ENCODE measurements around the gene ISG20.
A peak's percentile ranks its signal among the peaks of the same experiment; 100 is the strongest.

The ISG20 gene

DNA sequence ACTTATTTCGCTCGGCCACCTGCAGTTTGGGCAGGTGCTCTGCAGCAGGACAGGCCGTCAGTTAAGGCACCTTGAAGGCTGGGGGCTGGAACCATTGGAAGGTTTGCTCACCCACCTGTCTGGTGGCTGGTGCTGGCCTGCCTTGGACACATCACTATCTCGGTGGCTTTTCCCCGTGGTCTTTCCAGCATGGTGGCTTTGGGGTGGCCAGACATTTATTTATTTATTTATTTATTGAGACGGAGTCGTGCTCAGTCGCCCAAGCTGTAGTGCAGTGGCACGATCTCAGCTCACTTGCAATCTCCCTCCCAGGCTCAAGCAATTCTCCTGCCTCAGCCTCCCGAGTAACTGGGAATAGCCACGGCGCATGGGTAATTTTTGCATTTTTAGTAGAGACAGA lies 11.7 kb downstream of the ISG20 start:
- no peaks in the 10 kb centered on the region for H3K9me3 Mint-ChIP-seq
- peaks cover 37% of the 10 kb centered on the region for H3K36me3 Mint-ChIP-seq (ENCODE audit: low read depth)
- no peak overlapping the region for H3K27ac Mint-ChIP-seq
- no peak overlapping the region for H3K4me3 Mint-ChIP-seq
- peaks cover 49% of the 10 kb centered on the region for H3K4me1 Mint-ChIP-seq (ENCODE audit: low read depth)
- no peaks in the 10 kb centered on the region for H3K27me3 Mint-ChIP-seq (ENCODE audit: low read depth)

DNA sequence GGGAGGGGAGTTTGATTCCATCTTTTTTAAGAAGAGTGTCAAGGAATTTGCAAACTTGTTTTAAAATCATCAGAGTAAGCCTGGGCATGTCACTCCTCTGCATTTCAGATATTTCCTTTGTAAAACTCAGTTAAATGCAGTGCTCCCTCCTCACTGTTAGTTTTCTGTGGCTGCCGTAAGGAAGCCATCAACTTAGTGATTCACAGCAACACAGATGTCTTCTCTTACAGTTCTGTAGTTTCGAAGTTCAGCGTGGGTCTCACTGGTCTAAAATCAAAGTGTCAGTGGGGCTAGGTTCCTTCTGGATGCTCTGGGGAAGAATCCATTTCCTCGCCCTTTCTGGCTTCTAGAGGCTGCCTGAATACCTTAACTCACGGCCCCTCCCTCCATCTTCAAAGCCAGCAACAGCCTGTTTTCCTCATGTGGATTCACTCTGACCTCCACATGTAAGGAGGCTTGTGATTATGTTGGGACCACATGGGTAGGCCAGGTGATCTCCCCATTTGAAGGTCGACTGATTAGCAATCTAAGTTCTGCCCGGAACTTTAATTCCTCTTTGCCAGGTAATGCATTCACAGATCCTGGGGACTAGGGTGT lies 12.4 kb downstream of the ISG20 start:
- H3K4me1 Mint-ChIP-seq (ENCODE audit: low read depth) = peaks cover 42% of the 10 kb centered on the region
- H3K36me3 Mint-ChIP-seq (ENCODE audit: low read depth) = peaks cover 30% of the 10 kb centered on the region
- H3K27me3 Mint-ChIP-seq (ENCODE audit: low read depth) = no peaks in the 10 kb centered on the region
- H3K27ac Mint-ChIP-seq = no peak overlapping the region
- H3K9me3 Mint-ChIP-seq = no peaks in the 10 kb centered on the region
- H3K4me3 Mint-ChIP-seq = no peak overlapping the region

DNA sequence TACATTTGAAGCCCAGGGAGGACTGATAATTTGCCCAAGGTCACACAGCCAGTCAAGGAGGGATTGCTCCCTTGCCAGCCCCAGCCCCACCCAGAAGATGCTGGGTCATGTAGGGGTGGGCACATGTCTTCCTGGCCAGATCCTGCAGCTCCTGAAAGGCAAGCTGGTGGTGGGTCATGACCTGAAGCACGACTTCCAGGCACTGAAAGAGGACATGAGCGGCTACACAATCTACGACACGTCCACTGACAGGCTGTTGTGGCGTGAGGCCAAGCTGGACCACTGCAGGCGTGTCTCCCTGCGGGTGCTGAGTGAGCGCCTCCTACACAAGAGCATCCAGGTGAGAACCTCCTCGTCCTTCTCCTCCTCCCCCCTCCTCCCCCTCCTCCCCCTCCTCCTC lies 13.2 kb downstream of the ISG20 start:
- peaks cover 40% of the 10 kb centered on the region for H3K4me1 Mint-ChIP-seq (ENCODE audit: low read depth)
- H3K27ac Mint-ChIP-seq = no peak overlapping the region
- no peak overlapping the region for H3K4me3 Mint-ChIP-seq

DNA sequence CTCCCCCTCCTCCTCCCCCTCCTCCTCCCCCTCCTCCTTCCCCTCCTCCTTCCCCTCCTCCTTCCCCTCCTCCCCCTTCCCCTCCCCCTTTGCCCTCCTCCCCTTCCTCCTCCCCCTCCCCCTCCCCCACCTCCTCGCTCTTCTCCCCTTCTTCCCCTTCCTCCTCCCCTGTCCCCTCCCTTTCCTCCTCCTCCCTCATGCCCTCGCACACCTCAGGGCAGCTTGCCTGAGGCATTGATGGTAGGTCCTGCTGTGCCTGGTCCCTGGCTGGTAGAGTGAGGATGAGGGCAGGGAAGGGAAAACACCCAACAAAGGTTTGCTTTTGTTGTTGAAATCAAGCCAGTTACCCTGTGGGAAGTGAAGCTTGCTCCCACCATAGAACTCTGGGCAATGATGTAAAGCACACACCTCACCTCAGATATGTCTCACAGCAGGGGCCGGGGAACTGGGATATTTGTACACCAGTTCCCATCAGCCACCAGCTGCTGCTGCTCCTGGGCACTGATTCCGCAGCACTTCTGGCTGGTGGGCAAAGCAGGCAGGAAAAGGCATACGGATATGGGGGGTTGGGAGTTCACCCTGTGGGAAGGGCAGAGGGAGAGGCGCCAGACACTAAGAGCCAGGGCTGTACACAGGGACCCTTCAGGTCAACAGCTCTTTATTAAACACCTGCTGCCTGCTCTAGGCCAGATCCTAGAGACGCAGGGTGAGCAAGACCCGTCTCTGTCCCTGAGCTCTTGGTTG lies 13.8 kb downstream of the ISG20 start:
- peaks cover 38% of the 10 kb centered on the region for H3K4me1 Mint-ChIP-seq (ENCODE audit: low read depth)
- no peak overlapping the region for H3K4me3 Mint-ChIP-seq
- no peak overlapping the region for H3K27ac Mint-ChIP-seq
- H3K9me3 Mint-ChIP-seq = no peaks in the 10 kb centered on the region
- H3K36me3 Mint-ChIP-seq (ENCODE audit: low read depth) = peaks cover 26% of the 10 kb centered on the region
- no peaks in the 10 kb centered on the region for H3K27me3 Mint-ChIP-seq (ENCODE audit: low read depth)

More for the DNA sequence above, 13.2 kb downstream of the ISG20 start:
- no peaks in the 10 kb centered on the region for H3K27me3 Mint-ChIP-seq (ENCODE audit: low read depth)
- peaks cover 27% of the 10 kb centered on the region for H3K36me3 Mint-ChIP-seq (ENCODE audit: low read depth)
- no peaks in the 10 kb centered on the region for H3K9me3 Mint-ChIP-seq

DNA sequence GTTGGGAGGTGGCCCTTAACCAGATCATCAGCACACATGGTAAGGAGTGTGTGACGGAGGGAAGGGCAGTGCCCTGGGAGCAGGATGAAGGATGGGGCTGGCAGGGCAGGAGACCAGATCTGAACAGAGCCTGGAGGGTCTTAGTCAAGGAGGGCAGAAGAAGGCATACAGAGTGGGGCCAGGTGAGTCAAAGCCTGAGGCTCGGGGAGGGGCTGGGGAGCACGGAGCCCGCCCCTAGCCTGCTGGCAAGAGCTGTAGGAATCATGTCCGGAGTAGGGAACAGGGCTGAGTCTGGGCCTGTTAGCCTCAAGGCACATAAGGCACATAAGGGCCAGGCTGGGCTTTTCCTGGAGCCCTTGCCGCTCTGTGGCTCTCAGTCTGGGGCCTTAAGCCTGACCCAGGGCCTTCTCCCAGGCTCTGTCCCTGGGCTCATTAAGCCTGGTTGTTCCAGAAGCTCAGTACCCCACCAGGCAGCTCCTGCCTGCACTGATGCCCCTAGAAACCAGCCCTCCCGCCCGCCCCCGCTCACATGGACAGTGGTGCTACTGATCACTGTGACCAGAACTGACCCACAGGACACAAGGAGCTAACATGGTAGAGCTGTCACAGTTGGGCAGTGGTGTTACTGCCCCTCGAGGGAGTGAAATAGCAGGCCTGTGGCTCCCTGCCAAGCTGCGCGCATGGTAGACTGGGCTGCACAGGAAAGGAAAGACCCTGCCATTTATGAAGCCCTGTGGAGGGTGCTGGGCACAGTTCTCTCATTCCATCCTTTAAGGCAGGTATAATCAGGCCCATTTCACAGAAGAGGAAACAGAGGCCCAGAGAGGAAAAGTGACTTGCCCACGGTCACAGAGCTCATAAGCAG lies 14.6 kb downstream of the ISG20 start:
- Mint-ChIP-seq H3K27me3 (ENCODE audit: low read depth) (no peaks in the 10 kb centered on the region), H3K27ac (no peak overlapping the region), H3K9me3 (no peaks in the 10 kb centered on the region), H3K4me1 (ENCODE audit: low read depth) (peaks cover 31% of the 10 kb centered on the region), H3K4me3 (no peak overlapping the region), H3K36me3 (ENCODE audit: low read depth) (peaks cover 21% of the 10 kb centered on the region)

DNA sequence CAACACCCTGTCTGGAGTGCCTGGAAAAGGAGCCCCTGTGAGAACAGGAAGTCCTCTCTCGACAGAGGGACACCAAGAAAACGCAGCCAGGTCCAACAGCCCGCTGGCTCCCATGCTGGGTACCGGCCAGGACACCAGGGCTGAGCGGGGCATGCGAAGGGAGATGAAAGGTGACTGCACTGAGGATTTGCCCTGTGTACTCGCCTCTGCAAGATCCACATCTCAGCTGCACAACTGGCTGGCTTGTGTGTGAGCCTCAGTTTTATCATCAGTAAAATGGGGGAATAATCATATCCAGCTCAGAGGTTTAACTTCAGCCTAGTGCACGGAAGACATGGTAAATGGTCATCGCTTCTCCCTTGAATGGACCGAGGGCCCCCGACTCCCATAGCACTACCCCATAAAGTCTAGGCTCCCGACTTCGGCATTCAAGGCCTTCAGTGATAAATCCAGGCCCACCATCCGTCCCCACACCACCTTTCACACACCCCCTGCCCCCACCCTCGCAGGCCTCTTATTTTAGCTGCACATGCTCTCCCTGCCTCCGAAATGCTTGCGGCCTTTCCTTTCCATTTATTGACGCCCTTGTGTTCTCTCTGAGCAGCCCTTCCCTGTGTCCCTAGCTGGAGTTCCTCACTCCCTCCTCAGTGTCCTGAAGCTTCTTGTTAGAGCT lies 15.8 kb downstream of the ISG20 start:
- no peaks in the 10 kb centered on the region for H3K27me3 Mint-ChIP-seq (ENCODE audit: low read depth)
- peaks cover 20% of the 10 kb centered on the region for H3K4me1 Mint-ChIP-seq (ENCODE audit: low read depth)
- H3K36me3 Mint-ChIP-seq (ENCODE audit: low read depth) = peaks cover 12% of the 10 kb centered on the region
- no peaks in the 10 kb centered on the region for H3K9me3 Mint-ChIP-seq
- no peak overlapping the region for H3K4me3 Mint-ChIP-seq
- peak overlapping the region; percentile 50 for H3K27ac Mint-ChIP-seq

DNA sequence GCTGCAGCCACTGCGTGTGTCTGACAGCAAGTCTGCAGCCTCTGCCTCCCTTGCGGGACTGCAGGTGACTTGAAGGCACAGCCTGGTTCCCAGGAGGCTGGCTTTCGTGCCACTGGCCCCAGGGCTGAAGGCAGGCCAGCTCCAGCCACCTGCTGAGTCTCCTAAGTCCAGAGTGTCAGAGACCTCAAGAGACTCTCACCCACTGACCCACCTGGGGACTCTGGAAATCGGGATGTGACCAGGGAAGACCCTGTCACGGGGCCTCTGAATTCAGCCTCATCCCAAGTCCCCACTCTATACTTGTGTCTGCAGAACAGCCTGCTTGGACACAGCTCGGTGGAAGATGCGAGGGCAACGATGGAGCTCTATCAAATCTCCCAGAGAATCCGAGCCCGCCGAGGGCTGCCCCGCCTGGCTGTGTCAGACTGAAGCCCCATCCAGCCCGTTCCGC lies 16.3 kb downstream of the ISG20 start:
- H3K27ac Mint-ChIP-seq = peak overlapping the region; percentile 50
- H3K4me1 Mint-ChIP-seq (ENCODE audit: low read depth) = peaks cover 18% of the 10 kb centered on the region
- H3K27me3 Mint-ChIP-seq (ENCODE audit: low read depth) = no peaks in the 10 kb centered on the region
- no peaks in the 10 kb centered on the region for H3K9me3 Mint-ChIP-seq
- peaks cover 10% of the 10 kb centered on the region for H3K36me3 Mint-ChIP-seq (ENCODE audit: low read depth)
- H3K4me3 Mint-ChIP-seq = no peak overlapping the region

DNA sequence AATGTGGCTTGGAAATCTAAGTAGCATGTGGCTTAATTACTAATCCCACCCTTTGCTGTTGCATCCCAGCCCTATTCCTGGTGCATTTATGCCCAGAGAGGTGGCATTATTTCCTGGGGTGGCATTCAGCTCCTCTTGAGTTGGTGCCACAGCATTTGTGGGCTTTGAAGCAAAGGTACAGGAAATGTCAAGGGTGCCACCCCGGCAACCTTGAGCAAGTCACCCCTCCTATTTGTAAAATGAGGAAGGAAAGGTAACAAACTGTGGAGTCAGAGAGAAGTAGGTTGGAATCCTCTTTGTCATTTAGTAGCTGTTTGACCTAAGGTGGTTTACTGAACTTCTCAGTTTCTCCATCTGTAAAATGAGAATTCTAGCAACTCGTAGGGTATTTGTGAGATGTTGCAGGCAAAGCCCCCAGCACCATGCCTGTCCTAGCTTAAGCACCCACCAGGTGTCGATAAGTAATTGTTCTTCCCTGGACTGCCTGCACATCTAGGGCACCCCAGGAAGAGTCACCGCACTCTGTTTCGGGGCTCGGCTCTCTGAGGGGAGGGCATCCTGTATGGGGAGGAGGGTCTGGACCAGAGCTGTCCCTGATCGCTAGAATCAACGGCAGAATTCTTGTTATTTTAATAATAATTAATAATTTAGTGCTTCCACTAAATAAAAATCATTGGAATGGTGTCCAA lies 17.1 kb downstream of the ISG20 start:
- Mint-ChIP-seq H3K9me3 (no peaks in the 10 kb centered on the region), H3K27ac (no peak overlapping the region), H3K4me1 (ENCODE audit: low read depth) (peaks cover 16% of the 10 kb centered on the region), H3K27me3 (ENCODE audit: low read depth) (no peaks in the 10 kb centered on the region), H3K36me3 (ENCODE audit: low read depth) (peaks cover 8% of the 10 kb centered on the region), H3K4me3 (no peak overlapping the region)

DNA sequence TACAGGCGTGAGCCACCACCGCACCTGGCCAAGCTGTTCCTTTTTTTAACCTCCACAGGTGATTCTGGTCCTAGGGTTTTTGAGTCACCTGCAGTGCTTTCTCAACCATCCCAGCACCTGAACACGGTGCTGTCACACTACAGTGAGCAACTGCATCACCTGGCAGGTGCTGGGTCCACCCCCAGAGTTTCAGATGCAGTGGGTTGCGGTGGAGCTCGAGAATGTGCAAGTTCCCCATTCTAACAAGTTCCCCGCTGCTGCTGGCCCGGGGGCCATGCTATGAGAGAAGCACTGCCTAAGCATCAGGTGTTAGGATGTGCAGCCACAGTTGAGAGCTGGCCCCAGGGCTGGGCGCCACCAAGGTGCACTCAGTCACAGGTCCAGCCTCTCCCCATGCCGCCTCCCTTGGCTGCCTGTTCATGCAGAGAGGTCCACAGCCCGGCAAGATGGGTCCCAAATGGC lies 18.0 kb downstream of the ISG20 start:
- no peaks in the 10 kb centered on the region for H3K9me3 Mint-ChIP-seq
- H3K27me3 Mint-ChIP-seq (ENCODE audit: low read depth) = no peaks in the 10 kb centered on the region
- H3K36me3 Mint-ChIP-seq (ENCODE audit: low read depth) = peaks cover 10% of the 10 kb centered on the region
- H3K4me3 Mint-ChIP-seq = no peak overlapping the region
- H3K27ac Mint-ChIP-seq = no peak overlapping the region
- peaks cover 11% of the 10 kb centered on the region for H3K4me1 Mint-ChIP-seq (ENCODE audit: low read depth)

DNA sequence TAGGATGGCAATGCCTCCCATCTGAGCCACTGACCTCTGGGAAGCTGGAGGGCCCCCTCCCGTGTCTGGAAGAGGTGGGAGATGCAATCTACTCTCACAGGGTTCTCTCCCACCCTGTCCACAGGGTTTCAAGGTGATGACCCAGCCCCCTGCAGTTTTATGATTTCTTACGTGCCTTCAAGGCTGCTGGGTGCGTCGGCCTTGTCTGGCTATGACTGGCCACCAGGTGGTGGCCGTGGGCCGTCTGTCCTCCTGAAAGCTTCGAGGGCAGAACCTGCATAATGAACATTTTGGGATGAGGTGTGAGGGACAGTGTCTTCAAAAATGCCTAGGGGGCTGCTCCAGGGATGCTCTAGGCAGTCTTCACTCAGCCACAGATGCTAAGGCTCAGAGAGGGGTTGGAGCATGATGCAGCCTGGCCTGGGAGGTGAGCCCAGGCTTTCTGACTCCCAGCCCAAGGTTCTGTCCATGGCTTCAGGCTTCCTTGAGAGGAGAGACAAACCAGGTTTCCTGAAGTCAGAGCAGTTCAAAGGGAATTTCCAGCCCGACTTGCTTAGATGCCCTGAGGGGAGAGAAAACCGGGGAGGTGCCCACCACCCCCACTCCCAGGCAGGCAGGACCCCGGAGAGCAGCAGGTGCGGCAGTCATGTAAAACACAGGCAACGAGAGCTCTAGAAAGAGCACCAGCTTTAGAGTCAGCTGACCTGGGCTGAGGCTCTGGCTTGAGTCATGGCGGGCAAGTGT lies 18.7 kb downstream of the ISG20 start:
- Mint-ChIP-seq H3K9me3 (no peaks in the 10 kb centered on the region), H3K36me3 (ENCODE audit: low read depth) (peaks cover 10% of the 10 kb centered on the region), H3K4me3 (no peak overlapping the region), H3K27ac (no peak overlapping the region), H3K4me1 (ENCODE audit: low read depth) (peaks cover 11% of the 10 kb centered on the region), H3K27me3 (ENCODE audit: low read depth) (no peaks in the 10 kb centered on the region)

DNA sequence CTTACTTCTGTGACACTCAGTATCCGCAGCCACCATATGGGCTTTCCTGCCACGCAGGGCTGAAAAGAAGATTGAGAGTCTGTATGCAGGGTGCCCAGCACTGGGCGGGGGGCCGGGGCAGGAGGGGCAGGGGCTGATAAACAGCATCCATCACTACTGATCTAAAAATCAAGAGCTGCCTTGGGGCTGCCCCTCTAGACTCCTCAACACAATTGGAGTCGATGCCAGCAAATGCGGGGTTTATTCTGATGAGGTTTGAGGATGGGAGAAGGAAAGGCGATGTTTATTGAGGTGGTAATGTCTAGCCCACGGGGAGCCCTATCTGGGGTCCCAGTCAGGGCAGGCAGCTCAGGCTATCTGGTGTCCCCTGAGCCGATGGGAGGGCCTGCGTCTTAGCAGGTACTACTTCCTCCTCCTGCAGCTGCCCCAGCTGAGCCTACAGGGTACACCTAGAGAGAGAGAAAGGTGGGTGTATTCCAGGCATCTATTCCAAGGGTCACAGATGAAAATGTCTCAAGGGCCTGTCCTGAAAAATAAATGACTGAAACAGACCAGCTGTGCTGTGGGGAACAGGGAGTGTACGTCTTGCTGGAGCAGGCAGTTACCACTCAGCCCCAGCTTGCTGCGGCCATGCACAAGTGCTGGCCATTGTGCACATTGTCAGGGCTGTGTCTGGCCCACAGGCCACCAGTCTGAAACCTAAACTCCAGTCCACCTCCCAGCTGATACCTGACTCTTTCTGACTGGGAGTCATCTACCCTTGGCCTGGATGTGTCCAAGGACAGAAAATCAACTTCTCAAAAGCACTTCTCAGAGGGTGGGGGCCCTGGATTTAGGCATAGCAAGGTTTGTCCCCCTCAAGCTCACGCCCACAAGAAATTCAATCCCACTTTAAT lies 19.5 kb downstream of the ISG20 start:
- Mint-ChIP-seq H3K27me3 (ENCODE audit: low read depth) (no peaks in the 10 kb centered on the region), H3K4me3 (no peak overlapping the region), H3K36me3 (ENCODE audit: low read depth) (peaks cover 3% of the 10 kb centered on the region), H3K9me3 (no peaks in the 10 kb centered on the region), H3K27ac (no peak overlapping the region), H3K4me1 (ENCODE audit: low read depth) (peaks cover 4% of the 10 kb centered on the region)

DNA sequence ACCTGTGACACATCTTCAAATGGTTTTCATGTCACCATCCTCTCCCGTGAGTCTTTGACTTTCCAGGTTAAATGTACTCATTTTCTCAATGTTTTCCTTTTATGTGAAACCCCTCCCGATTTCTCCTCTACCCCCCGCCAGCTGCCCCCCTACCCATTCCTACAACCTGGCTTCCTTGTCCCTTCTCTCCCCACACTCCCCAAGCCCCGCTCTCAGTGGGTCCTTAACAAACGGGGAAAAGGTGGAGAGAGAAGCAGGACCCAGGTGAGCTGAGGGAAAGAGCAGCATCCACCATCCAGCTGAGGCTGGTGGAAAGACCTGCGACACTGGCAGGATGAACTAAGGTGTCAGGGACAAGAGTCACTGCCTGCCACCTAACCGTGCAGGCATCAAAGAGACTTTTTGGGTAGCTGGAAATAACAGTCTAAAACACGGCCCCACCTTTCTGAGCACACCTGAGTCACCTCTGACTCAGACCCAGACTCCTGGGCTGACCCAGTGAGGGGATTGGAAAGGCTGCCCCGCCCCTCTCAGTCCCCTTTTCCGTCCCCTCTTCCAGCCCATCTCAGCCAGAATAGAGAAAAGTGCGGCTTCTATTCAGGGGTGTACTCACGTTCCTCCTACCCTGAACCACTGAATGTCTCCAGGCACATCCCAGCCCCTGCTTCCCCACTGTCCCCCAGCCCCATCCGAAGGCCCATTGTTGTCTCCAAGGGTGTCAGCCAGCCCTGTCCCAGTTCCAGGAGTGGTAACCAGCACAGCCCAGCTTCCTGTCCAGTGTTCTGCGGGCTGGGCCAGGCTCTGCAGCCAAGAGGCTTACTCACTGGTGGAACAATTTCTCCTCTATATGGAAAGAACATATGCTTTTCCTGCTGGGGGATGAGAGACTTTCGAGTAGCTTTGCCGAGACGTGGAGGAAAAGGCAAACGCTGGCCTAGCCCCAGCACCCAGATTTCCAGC lies 20.4 kb downstream of the ISG20 start:
- peaks cover 3% of the 10 kb centered on the region for H3K36me3 Mint-ChIP-seq (ENCODE audit: low read depth)
- H3K27me3 Mint-ChIP-seq (ENCODE audit: low read depth) = no peaks in the 10 kb centered on the region
- peaks cover 5% of the 10 kb centered on the region for H3K4me1 Mint-ChIP-seq (ENCODE audit: low read depth)
- H3K9me3 Mint-ChIP-seq = no peaks in the 10 kb centered on the region
- no peak overlapping the region for H3K27ac Mint-ChIP-seq
- no peak overlapping the region for H3K4me3 Mint-ChIP-seq
